Measurements from ENCODE around the gene CFAP74. TPM values are rescaled to one million over a fixed set of nuclear protein-coding genes. Genes with fewer than 3 reads are reported as not detected.
A peak's percentile ranks its signal among the peaks of the same experiment; 100 is the strongest.

CFAP74 gene
- total and polyA plus RNA-seq, 2 experiments from 2014 or later, result not detected

- Histone ChIP-seq H3K4me1 (ENCODE audit: insufficient read depth) (peaks cover 28% of the 10 kb centered on the region), H3K27ac (peak within 1 kb of the TSS; percentile 98)
Measured at GRCh38 chr1:2049718-2050431, 46.3 kb upstream of the CFAP74 start, which contains the start of gene PRKCZ. TSS of gene PRKCZ (plus strand) at chr1:2050411. CDS start at chr1:2050631, 220 bp downstream.

GRCh38 chr1:2049225-2049717, 45.7 kb upstream of the CFAP74 start:
- WGBS (ENCODE audit: low lambda C conversion rate, missing lambda C conversion rate), result 30% methylated on average over 14 of the region's 14 CpGs
- Histone ChIP-seq H3K4me2 (peak overlapping the region; percentile 89), H3K27me3 (peaks cover 3% of the 10 kb centered on the region), H3K9me3 (ENCODE audit: low read depth) (no peaks in the 10 kb centered on the region), H2AFZ (peak overlapping the region; percentile 91), H3K4me1 (ENCODE audit: insufficient read depth) (peaks cover 31% of the 10 kb centered on the region), H4K20me1 (ENCODE audit: insufficient read depth, poor library complexity, severe bottlenecking) (peaks cover 16% of the 10 kb centered on the region), H3K4me3 (no peak overlapping the region), H3K9me2 (replicated peaks; ENCODE audit: insufficient read depth) (no peaks in the 10 kb centered on the region), H3K36me3 (replicated peaks; ENCODE audit: insufficient read depth, low read depth) (no peaks in the 10 kb centered on the region), H3K79me2 (peaks cover 33% of the 10 kb centered on the region), H3K27ac (peak overlapping the region; percentile 98)
- TF ChIP-seq EZH2 (IDR thresholded peaks at IDR 0.05; ENCODE audit: borderline replicate concordance), result no peak
- peak; percentile 31 for TF ChIP-seq CTCF (IDR thresholded peaks at IDR 0.05; ENCODE audit: poor library complexity)
- DNase-seq (ENCODE audit: low spot score), result peak; percentile 81

More at GRCh38 chr1:2049718-2050431, 46.3 kb upstream of the CFAP74 start, which contains the start of gene PRKCZ:
- Histone ChIP-seq H3K9me3 (ENCODE audit: low read depth) (no peaks in the 10 kb centered on the region), H4K20me1 (ENCODE audit: insufficient read depth, poor library complexity, severe bottlenecking) (peaks cover 16% of the 10 kb centered on the region), H3K4me3 (peak within 1 kb of the TSS; percentile 85), H3K4me2 (peak within 1 kb of the TSS; percentile 89), H3K36me3 (replicated peaks; ENCODE audit: insufficient read depth, low read depth) (no peaks in the 10 kb centered on the region), H2AFZ (peak within 1 kb of the TSS; percentile 91), H3K27me3 (peaks cover 3% of the 10 kb centered on the region), H3K79me2 (peaks cover 37% of the 10 kb centered on the region), H3K9me2 (replicated peaks; ENCODE audit: insufficient read depth) (no peaks in the 10 kb centered on the region)
- TF ChIP-seq CTCF (IDR thresholded peaks at IDR 0.05; ENCODE audit: poor library complexity) (no peak), EZH2 (IDR thresholded peaks at IDR 0.05; ENCODE audit: borderline replicate concordance) (no peak), EZH2phosphoT487 (IDR thresholded peaks at IDR 0.05; ENCODE audit: low read depth, severe bottlenecking, unreplicated experiment) (no peak)
- 4% methylated on average over 27 of the region's 83 CpGs for WGBS (ENCODE audit: low lambda C conversion rate, missing lambda C conversion rate)
- DNase-seq (ENCODE audit: low spot score), result peak; percentile 97

- H3K4me3 ChIP-seq, result no peak overlapping the region
- H4K20me1 ChIP-seq (ENCODE audit: insufficient read depth, poor library complexity, severe bottlenecking), result peaks cover 12% of the 10 kb centered on the region
- H3K9me2 ChIP-seq (replicated peaks; ENCODE audit: insufficient read depth), result no peaks in the 10 kb centered on the region
- H3K4me1 ChIP-seq (ENCODE audit: insufficient read depth), result peaks cover 31% of the 10 kb centered on the region
- peaks cover 24% of the 10 kb centered on the region for H3K79me2 ChIP-seq
- 84% methylated on average over 24 of the region's 25 CpGs for WGBS (ENCODE audit: low lambda C conversion rate, missing lambda C conversion rate)
- peaks cover 3% of the 10 kb centered on the region for H3K27me3 ChIP-seq
- peak overlapping the region; percentile 71 for H3K27ac ChIP-seq
- H3K36me3 ChIP-seq (replicated peaks; ENCODE audit: insufficient read depth, low read depth), result no peaks in the 10 kb centered on the region
- no peak overlapping the region for H3K4me2 ChIP-seq
- no peaks in the 10 kb centered on the region for H3K9me3 ChIP-seq (ENCODE audit: low read depth)
- DNase-seq (ENCODE audit: low spot score), result no peak
- TF ChIP-seq CTCF (IDR thresholded peaks at IDR 0.05; ENCODE audit: poor library complexity), result no peak
- TF ChIP-seq EZH2phosphoT487 (IDR thresholded peaks at IDR 0.05; ENCODE audit: low read depth, severe bottlenecking, unreplicated experiment), result no peak
- TF ChIP-seq EZH2 (IDR thresholded peaks at IDR 0.05; ENCODE audit: borderline replicate concordance), result no peak
- H2AFZ ChIP-seq, result no peak overlapping the region
Measured at GRCh38 chr1:2047749-2048729, 44.5 kb upstream of the CFAP74 start.
